HFFc6 (cell line): Measurements from ENCODE around the gene ESPNL. TPM values are rescaled to one million over a fixed set of nuclear protein-coding genes. Genes with fewer than 3 reads are reported as not detected.

ENCODE experiments used
- DNase-seq: peaks from one replicate; pipeline ENCODE4 v3.0.0-alpha.2; 2018
- H3K27ac Mint-ChIP-seq: 2 replicates; pipeline ENCODE4 v1.8.0; 2020; ENCODE audit warnings: mild to moderate bottlenecking, mixed read lengths
- H3K27me3 Mint-ChIP-seq: 2 replicates; pipeline ENCODE4 v1.8.0; 2021; ENCODE audit warnings: mild to moderate bottlenecking, moderate library complexity, mixed read lengths; ENCODE audit not compliant: insufficient read depth
- H3K36me3 Mint-ChIP-seq: 2 replicates; pipeline ENCODE4 v1.8.0; 2021; ENCODE audit warnings: low read depth, mixed read lengths
- H3K4me1 Mint-ChIP-seq: 2 replicates; pipeline ENCODE4 v1.8.0; 2020; ENCODE audit warnings: low read depth, mixed read lengths
- H3K4me3 Mint-ChIP-seq: 2 replicates; pipeline ENCODE4 v1.8.0; 2020; ENCODE audit warnings: mild to moderate bottlenecking, moderate library complexity, mixed read lengths
- H3K9me3 Mint-ChIP-seq: 2 replicates; pipeline ENCODE4 v1.8.0; 2020; ENCODE audit warnings: mild to moderate bottlenecking, mixed read lengths
- CTCF ChIP-seq: fragments of 200-600 bp; sonication (generic); IDR thresholded peaks from 2 replicates; pipeline ENCODE4 v1.5.0; 2021; ENCODE audit warnings: antibody characterized with exemption, mild to moderate bottlenecking
- total RNA-seq, 6 experiments: library from RNA; stranded (reverse); fragmentation: NEBNext Ultra II Directional; extraction: Animal tissue kit (Norgen Biotek cat#: 25700); gene quantifications; 2 replicates in 1 of 6; 3 replicates in 5 of 6; pipeline ENCODE4 v1.2.3, GENCODE V29; 2021

ESPNL gene
- total RNA-seq, 6 experiments from 2014 or later = 1.0 to 3.0 (median 2.6) TPM

- Mint-ChIP-seq H3K27ac (no peak overlapping the region), H3K27me3 (peaks cover 15% of the 10 kb centered on the region), H3K36me3 (no peaks in the 10 kb centered on the region), H3K4me3 (no peak overlapping the region), H3K4me1 (no peaks in the 10 kb centered on the region), H3K9me3 (no peaks in the 10 kb centered on the region)
- no peak for TF ChIP-seq CTCF
- DNase-seq = no peak
Observed at GRCh38 chr2:238104226-238104690, 4.1 kb downstream of the ESPNL start.

GRCh38 chr2:238104691-238105371, 4.7 kb downstream of the ESPNL start:
- H3K4me1 Mint-ChIP-seq = no peaks in the 10 kb centered on the region
- H3K27me3 Mint-ChIP-seq = peaks cover 17% of the 10 kb centered on the region
- no peak overlapping the region for H3K4me3 Mint-ChIP-seq
- H3K36me3 Mint-ChIP-seq = no peaks in the 10 kb centered on the region
- no peaks in the 10 kb centered on the region for H3K9me3 Mint-ChIP-seq
- no peak overlapping the region for H3K27ac Mint-ChIP-seq
- no peak for TF ChIP-seq CTCF
- DNase-seq = no peak

- DNase-seq = no peak
- no peak for TF ChIP-seq CTCF
Observed at GRCh38 chr2:238105506-238106338, 5.6 kb downstream of the ESPNL start.

GRCh38 chr2:238106339-238106697, 6.2 kb downstream of the ESPNL start:
- Mint-ChIP-seq H3K9me3 (peaks cover 3% of the 10 kb centered on the region; the same call in 1 of the 2 replicates), H3K36me3 (peaks cover 2% of the 10 kb centered on the region)
- DNase-seq = no peak

More at GRCh38 chr2:238105506-238106338, 5.6 kb downstream of the ESPNL start:
- Mint-ChIP-seq H3K4me1 (no peaks in the 10 kb centered on the region), H3K27ac (no peak overlapping the region), H3K4me3 (no peak overlapping the region), H3K27me3 (peaks cover 17% of the 10 kb centered on the region), H3K36me3 (no peaks in the 10 kb centered on the region), H3K9me3 (no peaks in the 10 kb centered on the region)

More at GRCh38 chr2:238106339-238106697, 6.2 kb downstream of the ESPNL start:
- Mint-ChIP-seq H3K4me1 (no peaks in the 10 kb centered on the region), H3K4me3 (no peak overlapping the region), H3K27me3 (peaks cover 17% of the 10 kb centered on the region), H3K27ac (no peak overlapping the region)
- no peak for TF ChIP-seq CTCF
